Activated naive CD8-positive, alpha-beta T cell treated with anti-CD3 and anti-CD28 coated beads for 36 hours (primary cell): Measurements from ENCODE around the gene MS4A12. TPM values are rescaled to one million over a fixed set of nuclear protein-coding genes. Genes with fewer than 3 reads are reported as not detected.
"Not testable (repeated sequence)": the region's sequence is repeated elsewhere in the genome, so short reads cannot be mapped to it uniquely, and the experiment has no call there.

ENCODE experiments used
- DNase-seq: peaks from one replicate; pipeline ENCODE4 v3.0.0; 2021
- H3K27ac Mint-ChIP-seq: one replicate; pipeline ENCODE4 v1.8.0; 2022; ENCODE audit warnings: mild to moderate bottlenecking, moderate library complexity, mixed read lengths
- H3K27me3 Mint-ChIP-seq: one replicate; pipeline ENCODE4 v1.8.0; 2022; ENCODE audit warnings: mild to moderate bottlenecking, mixed read lengths
- H3K36me3 Mint-ChIP-seq: one replicate; pipeline ENCODE4 v1.8.0; 2021; ENCODE audit warnings: mild to moderate bottlenecking, mixed read lengths
- H3K4me1 Mint-ChIP-seq: one replicate; pipeline ENCODE4 v1.8.0; 2021; ENCODE audit warnings: mixed read lengths
- H3K4me3 Mint-ChIP-seq: one replicate; pipeline ENCODE4 v1.8.0; 2022; ENCODE audit warnings: mild to moderate bottlenecking, moderate library complexity, mixed read lengths
- H3K9me3 Mint-ChIP-seq: one replicate; pipeline ENCODE4 v1.8.0; 2022; ENCODE audit warnings: mixed read lengths
- total RNA-seq, 2 experiments: library from RNA; stranded (reverse); gene quantifications; one replicate each; pipeline ENCODE4 v1.2.3, GENCODE V29; 2021

Gene MS4A12
- not detected for total RNA-seq

- Mint-ChIP-seq H3K4me3 (no peak within 1 kb of the TSS), H3K4me1 (no peaks in the 10 kb centered on the region), H3K27ac (no peak within 1 kb of the TSS), H3K36me3 (no peaks in the 10 kb centered on the region), H3K27me3 (peaks cover 28% of the 10 kb centered on the region), H3K9me3 (no peaks in the 10 kb centered on the region)
- no peak for DNase-seq
These were observed at the start of gene MS4A12 for GRCh38 chr11:60492488-60493009. MS4A12 (plus strand) TSS chr11:60492778; CDS start chr11:60497319, 4,541 bp downstream.

- Mint-ChIP-seq H3K27ac (no peak overlapping the region), H3K4me3 (no peak overlapping the region), H3K4me1 (peaks cover 15% of the 10 kb centered on the region), H3K9me3 (peaks cover 5% of the 10 kb centered on the region), H3K27me3 (no peaks in the 10 kb centered on the region), H3K36me3 (no peaks in the 10 kb centered on the region)
- no peak for DNase-seq
These were observed 45.5 kb upstream of the MS4A12 start for GRCh38 chr11:60447070-60447469.

GRCh38 chr11:60447846-60448245, 44.7 kb upstream of the MS4A12 start:
- H3K27ac Mint-ChIP-seq, result no peak overlapping the region
- peaks cover 5% of the 10 kb centered on the region for H3K9me3 Mint-ChIP-seq
- no peak for DNase-seq
- H3K27me3 Mint-ChIP-seq, result no peaks in the 10 kb centered on the region
- peaks cover 15% of the 10 kb centered on the region for H3K4me1 Mint-ChIP-seq
- no peaks in the 10 kb centered on the region for H3K36me3 Mint-ChIP-seq
- no peak overlapping the region for H3K4me3 Mint-ChIP-seq

DNA sequence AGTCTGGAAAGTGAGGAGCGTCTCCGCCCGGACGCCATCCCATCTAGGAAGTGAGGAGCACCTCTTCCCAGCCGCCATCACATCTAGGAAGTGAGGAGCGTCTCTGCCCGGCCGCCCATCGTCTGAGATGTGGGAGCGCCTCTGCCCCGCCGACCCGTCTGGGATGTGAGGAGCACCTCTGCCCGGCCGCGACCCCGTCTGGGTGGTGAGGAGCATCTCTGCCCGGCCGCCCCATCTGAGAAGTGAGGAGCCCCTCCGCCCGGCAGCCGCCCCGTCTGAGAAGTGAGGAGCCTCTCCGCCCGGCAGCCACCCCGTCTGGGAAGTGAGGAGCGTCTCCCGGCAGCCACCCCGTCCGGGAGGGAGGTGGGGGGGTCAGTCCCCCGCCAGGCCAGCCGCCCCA, 41.4 kb upstream of the MS4A12 start:
- not testable (repeated sequence) for H3K9me3 Mint-ChIP-seq, H3K27ac Mint-ChIP-seq, DNase-seq, H3K4me3 Mint-ChIP-seq, H3K27me3 Mint-ChIP-seq, H3K36me3 Mint-ChIP-seq
- peaks cover 15% of the 10 kb centered on the region for H3K4me1 Mint-ChIP-seq

GRCh38 chr11:60454212-60454611, 38.4 kb upstream of the MS4A12 start:
- Mint-ChIP-seq H3K36me3 (no peaks in the 10 kb centered on the region), H3K27ac (peak overlapping the region; percentile 10), H3K9me3 (peaks cover 5% of the 10 kb centered on the region), H3K4me1 (peaks cover 5% of the 10 kb centered on the region), H3K27me3 (peaks cover 5% of the 10 kb centered on the region), H3K4me3 (no peak overlapping the region)
- DNase-seq, result no peak

DNA sequence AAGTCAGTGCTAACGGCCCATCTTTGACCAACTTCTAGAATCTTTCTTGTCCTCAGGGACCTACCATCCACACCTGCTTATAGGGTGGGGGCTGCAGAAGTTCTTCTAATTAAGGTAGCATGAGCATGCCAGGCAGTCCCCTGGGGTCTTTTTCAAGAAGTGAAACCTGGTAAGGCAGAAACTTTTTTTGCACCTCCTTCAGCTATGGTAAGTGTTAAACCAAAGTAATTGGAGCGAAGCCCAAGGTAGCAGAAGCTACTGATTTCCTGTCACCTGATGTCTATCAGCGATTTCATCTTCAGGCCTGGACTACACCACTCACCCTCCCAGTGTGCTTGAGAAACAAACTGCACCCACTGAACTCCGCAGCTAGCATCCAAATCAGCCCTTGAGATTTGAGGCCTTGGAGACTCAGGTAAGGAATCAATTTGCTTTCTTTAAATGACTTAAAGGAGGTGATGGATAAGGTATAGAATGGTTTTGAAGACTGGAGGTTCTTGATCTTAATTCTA, 37.0 kb upstream of the MS4A12 start, which contains the start of gene MS4A1:
Gene MS4A1, plus strand, starts transcription at position 317 of the 512 bp plus-strand sequence. CDS start 6,528 bp downstream, outside the sequence.
- Mint-ChIP-seq H3K27me3 (peaks cover 5% of the 10 kb centered on the region), H3K9me3 (peaks cover under 1% of the 10 kb centered on the region), H3K4me1 (peaks cover 5% of the 10 kb centered on the region), H3K27ac (no peak within 1 kb of the TSS), H3K36me3 (no peaks in the 10 kb centered on the region), H3K4me3 (peak within 1 kb of the TSS; percentile 42)
- no peak for DNase-seq

DNA sequence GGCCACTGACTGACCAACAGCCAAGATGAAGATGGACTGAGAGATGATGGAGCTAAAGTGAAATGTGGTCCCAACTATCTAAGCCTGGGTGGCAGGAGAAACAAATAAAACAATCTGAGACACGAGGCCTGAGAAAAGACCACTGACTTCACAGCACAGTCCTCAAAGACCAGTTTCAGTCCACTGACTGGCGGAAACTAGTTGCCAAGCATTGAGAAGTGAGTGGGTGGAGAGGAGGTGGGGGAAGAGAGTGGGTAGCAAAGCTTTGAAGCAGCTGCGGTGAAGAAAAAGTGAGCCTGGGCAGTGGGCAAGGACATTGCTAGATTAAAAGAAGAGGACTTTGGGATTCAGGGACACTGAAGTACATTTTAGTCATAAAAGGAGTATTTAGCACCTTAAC, 35.0 kb upstream of the MS4A12 start:
- Mint-ChIP-seq H3K27ac (no peak overlapping the region), H3K4me1 (peaks cover 5% of the 10 kb centered on the region), H3K27me3 (peaks cover 5% of the 10 kb centered on the region), H3K36me3 (no peaks in the 10 kb centered on the region), H3K9me3 (no peaks in the 10 kb centered on the region), H3K4me3 (peak overlapping the region; percentile 19)
- DNase-seq, result no peak

- H3K36me3 Mint-ChIP-seq, result no peaks in the 10 kb centered on the region
- no peak overlapping the region for H3K4me3 Mint-ChIP-seq
- peaks cover 10% of the 10 kb centered on the region for H3K27me3 Mint-ChIP-seq
- H3K27ac Mint-ChIP-seq, result no peak overlapping the region
- DNase-seq, result no peak
- no peaks in the 10 kb centered on the region for H3K9me3 Mint-ChIP-seq
- peaks cover 7% of the 10 kb centered on the region for H3K4me1 Mint-ChIP-seq
These were observed 33.2 kb upstream of the MS4A12 start for GRCh38 chr11:60459345-60459744.

GRCh38 chr11:60468829-60469228, 23.7 kb upstream of the MS4A12 start:
- no peaks in the 10 kb centered on the region for H3K4me1 Mint-ChIP-seq
- H3K36me3 Mint-ChIP-seq, result no peaks in the 10 kb centered on the region
- no peak for DNase-seq
- H3K9me3 Mint-ChIP-seq, result no peaks in the 10 kb centered on the region
- H3K4me3 Mint-ChIP-seq, result no peak overlapping the region
- H3K27ac Mint-ChIP-seq, result no peak overlapping the region
- H3K27me3 Mint-ChIP-seq, result peaks cover 41% of the 10 kb centered on the region

DNA sequence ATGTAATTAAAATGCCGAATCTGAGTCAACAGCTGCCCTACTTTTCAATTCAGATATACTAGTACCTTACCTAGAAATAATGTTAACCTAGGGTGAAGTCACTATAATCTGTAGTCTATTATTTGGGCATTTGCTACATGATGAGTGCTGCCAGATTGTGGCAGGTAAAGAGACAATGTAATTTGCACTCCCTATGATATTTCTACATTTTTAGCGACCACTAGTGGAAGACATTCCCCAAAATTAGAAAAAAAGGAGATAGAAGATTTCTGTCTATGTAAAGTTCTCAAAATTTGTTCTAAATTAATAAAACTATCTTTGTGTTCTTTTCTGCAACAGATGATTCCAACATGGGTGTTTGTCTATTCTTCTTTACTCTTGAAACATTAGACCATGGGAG, 22.9 kb upstream of the MS4A12 start:
- Mint-ChIP-seq H3K36me3 (no peaks in the 10 kb centered on the region), H3K4me3 (no peak overlapping the region), H3K9me3 (peaks cover 3% of the 10 kb centered on the region), H3K27me3 (peaks cover 32% of the 10 kb centered on the region), H3K4me1 (no peaks in the 10 kb centered on the region), H3K27ac (no peak overlapping the region)
- no peak for DNase-seq

DNA sequence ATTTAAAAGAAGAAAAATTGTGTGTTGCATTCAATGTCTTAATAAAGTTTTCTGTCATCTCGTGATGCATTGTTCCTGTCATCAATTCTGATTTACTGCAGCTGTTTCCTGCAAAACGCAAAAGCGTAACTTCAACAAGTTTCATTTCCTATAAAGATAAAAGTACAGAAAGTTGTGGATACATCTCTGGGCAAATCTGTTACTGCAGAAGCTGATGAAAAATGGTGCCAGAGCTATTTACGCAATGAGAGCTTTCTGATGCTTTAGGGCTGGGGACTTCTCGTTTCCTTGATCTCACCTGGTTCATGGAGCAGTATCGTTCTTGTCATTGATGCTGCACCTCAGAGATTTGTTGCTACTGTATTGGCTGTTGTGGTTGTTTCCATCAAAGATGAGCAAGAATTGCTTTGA, 15.5 kb upstream of the MS4A12 start:
- Mint-ChIP-seq H3K4me3 (no peak overlapping the region), H3K27ac (no peak overlapping the region), H3K4me1 (peaks cover 4% of the 10 kb centered on the region), H3K27me3 (peaks cover 6% of the 10 kb centered on the region), H3K36me3 (no peaks in the 10 kb centered on the region), H3K9me3 (peaks cover 4% of the 10 kb centered on the region)
- DNase-seq, result no peak

- Mint-ChIP-seq H3K4me1 (peaks cover 6% of the 10 kb centered on the region), H3K27me3 (no peaks in the 10 kb centered on the region), H3K27ac (no peak overlapping the region), H3K4me3 (no peak overlapping the region), H3K9me3 (no peaks in the 10 kb centered on the region), H3K36me3 (no peaks in the 10 kb centered on the region)
- no peak for DNase-seq
These were observed 10.2 kb upstream of the MS4A12 start for GRCh38 chr11:60482361-60482760.

- H3K27me3 Mint-ChIP-seq, result peaks cover 4% of the 10 kb centered on the region
- H3K4me3 Mint-ChIP-seq, result no peak overlapping the region
- H3K27ac Mint-ChIP-seq, result no peak overlapping the region
- no peaks in the 10 kb centered on the region for H3K9me3 Mint-ChIP-seq
- peaks cover 6% of the 10 kb centered on the region for H3K4me1 Mint-ChIP-seq
- no peaks in the 10 kb centered on the region for H3K36me3 Mint-ChIP-seq
- no peak for DNase-seq
These were observed 6.6 kb upstream of the MS4A12 start for GRCh38 chr11:60485987-60486386.

GRCh38 chr11:60493454-60493853, 876 bp downstream of the MS4A12 start:
- Mint-ChIP-seq H3K4me3 (no peak overlapping the region), H3K27ac (no peak overlapping the region), H3K36me3 (no peaks in the 10 kb centered on the region), H3K9me3 (no peaks in the 10 kb centered on the region), H3K4me1 (no peaks in the 10 kb centered on the region), H3K27me3 (peaks cover 33% of the 10 kb centered on the region)
- no peak for DNase-seq

DNA sequence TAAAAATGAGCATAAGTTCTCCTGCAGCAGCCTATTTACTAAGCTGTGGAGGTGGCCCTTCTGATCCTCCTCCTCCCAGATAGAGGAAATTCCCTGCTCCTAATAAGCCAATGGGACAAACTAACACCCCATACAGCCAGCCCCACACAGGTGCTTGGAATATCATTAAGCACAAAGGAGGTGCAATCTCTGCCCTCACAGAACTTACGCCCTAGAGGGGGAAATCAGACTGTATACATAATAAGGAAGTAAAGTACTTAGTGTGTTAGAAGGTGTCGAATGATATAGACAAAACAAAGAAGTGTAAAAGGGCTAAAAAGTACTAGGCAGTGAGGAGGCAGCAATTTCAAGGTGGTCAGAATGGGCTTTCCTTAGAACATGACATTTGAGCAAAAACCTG, 5.8 kb downstream of the MS4A12 start:
- peaks cover 3% of the 10 kb centered on the region for H3K4me1 Mint-ChIP-seq
- peaks cover 2% of the 10 kb centered on the region for H3K36me3 Mint-ChIP-seq
- no peak overlapping the region for H3K27ac Mint-ChIP-seq
- DNase-seq, result no peak
- H3K9me3 Mint-ChIP-seq, result no peaks in the 10 kb centered on the region
- H3K4me3 Mint-ChIP-seq, result no peak overlapping the region
- H3K27me3 Mint-ChIP-seq, result peaks cover 54% of the 10 kb centered on the region

DNA sequence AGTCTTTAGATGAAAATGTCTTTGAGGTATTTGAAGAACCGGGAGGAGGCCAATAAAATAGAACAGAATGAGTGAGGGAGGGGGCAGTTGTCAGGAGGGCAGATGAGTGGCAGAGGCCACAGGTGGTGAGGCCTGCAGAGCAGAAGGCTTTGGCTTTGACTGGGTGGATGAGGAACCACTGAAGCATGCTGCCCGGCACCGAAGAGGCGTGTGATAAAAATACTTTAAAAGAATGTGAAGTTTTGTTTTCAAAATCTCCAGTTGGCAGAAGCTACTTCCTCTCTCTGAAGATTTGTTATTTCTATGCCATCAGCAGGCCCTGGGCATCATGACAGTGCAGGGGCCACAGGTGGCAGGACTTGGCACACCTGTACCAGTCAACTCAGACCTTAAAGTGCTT, 6.3 kb downstream of the MS4A12 start:
- H3K27me3 Mint-ChIP-seq, result peaks cover 53% of the 10 kb centered on the region
- no peak for DNase-seq
- H3K36me3 Mint-ChIP-seq, result peaks cover 2% of the 10 kb centered on the region
- H3K27ac Mint-ChIP-seq, result no peak overlapping the region
- no peaks in the 10 kb centered on the region for H3K9me3 Mint-ChIP-seq
- H3K4me1 Mint-ChIP-seq, result peaks cover 3% of the 10 kb centered on the region
- no peak overlapping the region for H3K4me3 Mint-ChIP-seq
